Thoracic aorta (tissue), 2 donors: Measurements from ENCODE around the gene ATP2B1. TPM values are rescaled to one million over a fixed set of nuclear protein-coding genes. Genes with fewer than 3 reads are reported as not detected.

Experiments
- ATAC-seq: fragments of 150-250 bp; one replicate; pipeline ENCODE4 v1.8.0; 2017; ENCODE audit warnings: low read depth; ENCODE audit not compliant: insufficient number of reproducible peaks, low FRiP score
- DNase-seq: peaks from one replicate; pipeline ENCODE4 v3.0.0-alpha.2; 2020; ENCODE audit warnings: low spot score
- H3K27ac ChIP-seq, 2 donors: fragments of 200-600 bp; sonication (generic); 1 replicate in 1 of 2; 2 replicates in 1 of 2; pipeline ENCODE4 v1.5.1; 2016; ENCODE audit warnings: mild to moderate bottlenecking in 2 of 2, moderate library complexity in 2 of 2
- H3K27me3 ChIP-seq: fragments of 200-600 bp; sonication (generic); replicated peaks from 2 replicates; pipeline ENCODE4 v1.6.0; 2016; ENCODE audit warnings: mild to moderate bottlenecking; ENCODE audit not compliant: insufficient read depth
- H3K36me3 ChIP-seq: fragments of 200-600 bp; sonication (generic); one replicate; pipeline ENCODE4 v1.5.1; 2016
- H3K4me1 ChIP-seq, 2 donors: fragments of 200-600 bp; sonication (generic); 1 replicate in 1 of 2; 2 replicates in 1 of 2; pipeline versions ENCODE4 v1.5.1 to v1.6.0; 2016; ENCODE audit warnings: low read depth in 2 of 2, mild to moderate bottlenecking in 1 of 2; ENCODE audit not compliant: control insufficient read depth in 1 of 2
- H3K4me3 ChIP-seq: fragments of 200-600 bp; sonication (generic); 2 replicates; pipeline ENCODE4 v1.5.1; 2016; ENCODE audit warnings: mild to moderate bottlenecking
- H3K9me3 ChIP-seq: fragments of 200-600 bp; sonication (generic); 2 replicates; pipeline ENCODE4 v1.5.1; 2016
- total RNA-seq, 2 donors: library from RNA; depleted of rRNA; stranded (reverse); fragments of >200 nt; gene quantifications; one replicate each; pipeline versions ENCODE4 v1.1.0 to v1.2.3, GENCODE V29; 2016
- TF ChIP-seq, protein P1 (sequence below): fragments of 200-600 bp; sonication (generic); IDR thresholded peaks from one replicate; pipeline ENCODE4 v1.5.1; 2019; ENCODE audit warnings: antibody characterized with exemption

Gene ATP2B1
- total RNA-seq, 2 donors from 2014 or later = 17.7 to 21.2 TPM

DNA sequence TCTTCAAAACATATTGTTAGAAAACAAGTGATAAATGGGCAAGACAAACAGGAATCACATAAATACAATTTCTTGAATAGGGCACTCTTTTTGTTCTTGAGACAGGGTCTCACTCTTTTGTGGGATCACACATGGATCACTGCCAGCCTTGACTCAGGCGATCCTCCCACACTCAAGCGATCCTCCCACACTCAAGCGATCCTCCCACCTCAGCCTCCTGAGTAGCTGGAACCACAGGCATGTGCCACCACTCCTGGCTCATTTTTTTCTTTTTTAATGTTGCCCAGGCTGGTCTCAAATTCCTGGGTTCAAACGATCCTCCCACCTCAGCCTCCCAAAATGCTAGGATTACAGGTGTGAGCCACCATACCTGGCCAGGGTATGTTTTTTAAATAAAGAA is 57.4 kb downstream of the ATP2B1 start:
- no peak for DNase-seq
- no peak for ATAC-seq
- H3K27ac ChIP-seq = no peak overlapping the region
- no peaks in the 10 kb centered on the region for H3K27me3 ChIP-seq
- H3K4me3 ChIP-seq = no peak overlapping the region
- no peaks in the 10 kb centered on the region for H3K4me1 ChIP-seq
- no peaks in the 10 kb centered on the region for H3K9me3 ChIP-seq
- TF ChIP-seq, protein P1, sequence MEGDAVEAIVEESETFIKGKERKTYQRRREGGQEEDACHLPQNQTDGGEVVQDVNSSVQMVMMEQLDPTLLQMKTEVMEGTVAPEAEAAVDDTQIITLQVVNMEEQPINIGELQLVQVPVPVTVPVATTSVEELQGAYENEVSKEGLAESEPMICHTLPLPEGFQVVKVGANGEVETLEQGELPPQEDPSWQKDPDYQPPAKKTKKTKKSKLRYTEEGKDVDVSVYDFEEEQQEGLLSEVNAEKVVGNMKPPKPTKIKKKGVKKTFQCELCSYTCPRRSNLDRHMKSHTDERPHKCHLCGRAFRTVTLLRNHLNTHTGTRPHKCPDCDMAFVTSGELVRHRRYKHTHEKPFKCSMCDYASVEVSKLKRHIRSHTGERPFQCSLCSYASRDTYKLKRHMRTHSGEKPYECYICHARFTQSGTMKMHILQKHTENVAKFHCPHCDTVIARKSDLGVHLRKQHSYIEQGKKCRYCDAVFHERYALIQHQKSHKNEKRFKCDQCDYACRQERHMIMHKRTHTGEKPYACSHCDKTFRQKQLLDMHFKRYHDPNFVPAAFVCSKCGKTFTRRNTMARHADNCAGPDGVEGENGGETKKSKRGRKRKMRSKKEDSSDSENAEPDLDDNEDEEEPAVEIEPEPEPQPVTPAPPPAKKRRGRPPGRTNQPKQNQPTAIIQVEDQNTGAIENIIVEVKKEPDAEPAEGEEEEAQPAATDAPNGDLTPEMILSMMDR = no peak
- H3K36me3 ChIP-seq = no peaks in the 10 kb centered on the region

DNA sequence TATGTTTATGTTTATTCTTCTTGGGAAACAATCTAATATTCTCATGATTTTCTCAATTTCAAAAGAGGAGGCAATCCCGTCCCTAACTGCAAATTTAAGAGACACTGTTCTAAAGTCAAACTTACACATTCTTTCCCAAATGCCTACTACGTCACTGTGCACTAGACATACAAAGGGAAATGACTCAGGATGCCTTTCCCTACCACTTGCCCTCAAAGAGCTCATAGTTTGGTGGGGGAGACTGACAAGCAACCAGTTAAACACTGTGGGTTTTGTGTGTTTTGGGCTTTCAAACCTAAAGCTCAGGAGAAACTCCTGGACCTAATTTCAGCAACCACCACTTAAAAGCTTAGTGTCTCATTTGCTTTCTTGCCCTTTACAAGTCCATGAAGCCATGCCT is 58.4 kb downstream of the ATP2B1 start:
- TF ChIP-seq, protein P1 = no peak
- Histone ChIP-seq H3K27ac (no peak overlapping the region), H3K9me3 (no peaks in the 10 kb centered on the region), H3K36me3 (no peaks in the 10 kb centered on the region), H3K27me3 (no peaks in the 10 kb centered on the region), H3K4me1 (no peaks in the 10 kb centered on the region), H3K4me3 (no peak overlapping the region)
- ATAC-seq (no peak), DNase-seq (no peak)

DNA sequence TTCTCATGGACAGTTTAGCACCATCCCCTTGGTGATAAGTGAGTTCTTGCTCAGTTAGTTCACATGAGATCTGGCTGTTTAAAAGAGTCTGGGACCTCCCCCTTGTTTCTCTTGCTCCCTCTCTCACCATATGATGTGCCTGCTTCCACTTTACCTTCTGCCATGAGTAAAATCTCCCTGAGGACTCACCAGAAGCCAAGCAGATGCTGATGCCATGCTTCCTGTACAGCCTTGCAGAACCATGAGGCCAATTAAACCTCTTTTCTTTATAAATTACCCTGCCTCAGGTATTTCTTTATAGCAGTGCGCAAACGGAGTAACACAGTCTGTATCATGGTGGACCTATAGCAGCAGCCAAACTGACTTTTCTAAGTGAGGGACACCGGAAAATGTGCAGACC is 58.8 kb downstream of the ATP2B1 start:
- DNase-seq = no peak
- ATAC-seq = no peak
- no peak overlapping the region for H3K27ac ChIP-seq
- no peaks in the 10 kb centered on the region for H3K36me3 ChIP-seq
- no peaks in the 10 kb centered on the region for H3K4me1 ChIP-seq
- H3K4me3 ChIP-seq = no peak overlapping the region
- no peaks in the 10 kb centered on the region for H3K9me3 ChIP-seq
- H3K27me3 ChIP-seq = no peaks in the 10 kb centered on the region
- TF ChIP-seq, protein P1 = no peak

DNA sequence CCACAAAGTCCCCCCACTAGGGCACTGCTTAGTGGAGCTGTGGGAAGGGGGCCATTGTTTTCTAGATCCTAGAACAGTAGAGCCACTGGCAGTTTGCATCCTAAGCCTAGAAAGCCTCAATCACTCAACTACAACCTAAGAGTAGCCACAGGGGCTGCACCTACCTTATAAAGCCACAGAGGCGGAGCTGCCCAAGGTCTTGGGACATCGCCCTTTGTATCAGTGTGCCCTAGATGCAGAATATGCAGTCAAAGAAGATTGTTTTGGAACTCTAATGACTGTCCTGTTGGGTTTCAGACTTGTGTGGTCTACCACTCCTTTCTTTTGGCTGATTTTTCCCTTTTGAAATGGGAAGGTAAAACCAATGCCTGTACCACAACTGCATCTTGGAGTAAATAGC is 59.5 kb downstream of the ATP2B1 start:
- TF ChIP-seq, protein P1 = no peak
- Histone ChIP-seq H3K36me3 (no peaks in the 10 kb centered on the region), H3K9me3 (no peaks in the 10 kb centered on the region), H3K4me3 (no peak overlapping the region), H3K4me1 (no peaks in the 10 kb centered on the region), H3K27ac (no peak overlapping the region), H3K27me3 (no peaks in the 10 kb centered on the region)
- no peak for ATAC-seq
- DNase-seq = no peak

DNA sequence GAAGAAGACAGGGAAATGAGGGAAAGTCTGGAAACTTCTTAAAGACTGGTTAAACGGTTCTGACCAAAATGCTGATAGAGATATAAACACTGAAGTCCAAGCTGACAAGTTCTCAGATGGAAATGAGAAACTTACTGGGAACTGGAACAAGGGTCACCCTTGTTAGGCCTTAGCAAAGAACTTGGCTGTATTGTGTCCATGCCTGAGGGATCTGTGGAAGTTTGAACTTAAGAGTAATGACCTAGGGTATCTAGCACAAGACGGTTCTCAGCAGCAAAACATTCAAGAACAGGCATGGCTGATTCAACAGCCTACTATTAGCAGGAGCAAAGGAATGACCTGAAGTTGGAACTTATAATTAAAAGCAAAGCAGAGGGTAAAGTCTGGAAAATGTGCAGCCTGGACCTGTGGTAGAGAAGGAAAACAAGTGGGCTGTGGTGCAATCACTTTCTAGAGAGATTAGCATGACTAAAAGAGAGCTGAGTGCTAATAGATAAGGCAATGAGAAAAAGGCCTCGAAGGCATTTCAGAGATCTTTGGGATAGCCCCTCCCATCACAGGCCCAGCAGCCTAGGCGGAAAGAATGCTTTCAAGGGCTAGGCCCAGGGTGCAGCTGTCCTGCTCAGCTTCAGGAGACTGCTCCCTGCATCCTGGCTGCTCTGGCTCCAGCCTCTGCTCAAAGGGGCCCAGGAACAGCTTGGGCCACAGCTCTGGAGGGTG is 60.3 kb downstream of the ATP2B1 start:
- H3K9me3 ChIP-seq = no peaks in the 10 kb centered on the region
- no peak for DNase-seq
- ATAC-seq = no peak
- TF ChIP-seq, protein P1 = no peak
- no peak overlapping the region for H3K4me3 ChIP-seq
- H3K27ac ChIP-seq = no peak overlapping the region
- H3K36me3 ChIP-seq = no peaks in the 10 kb centered on the region
- no peaks in the 10 kb centered on the region for H3K27me3 ChIP-seq
- no peaks in the 10 kb centered on the region for H3K4me1 ChIP-seq
